GM08714 (cell line): Measurements from ENCODE around the gene ARL10.

Experiments used
- H3K4me3 ChIP-seq: fragments of 200-500 bp; sonication (Bioruptor generic); 2 replicates; pipeline ENCODE4 v1.5.1; 2014; ENCODE audit warnings: mild to moderate bottlenecking, low read length, inconsistent platforms
- ZNF274 ChIP-seq: IDR thresholded peaks from 2 replicates; pipeline ENCODE4 v1.6.1; 2012; ENCODE audit warnings: mild to moderate bottlenecking, low read depth, low read length

Gene ARL10

GRCh38 chr5:176365351-176366231 lies at the start of gene ARL10:
Gene ARL10 (plus strand): TSS chr5:176365487. CDS start chr5:176365564, 77 bp downstream.
- peak within 1 kb of the TSS; percentile 80 for H3K4me3 ChIP-seq
- TF ChIP-seq ZNF274: no peak

- TF ChIP-seq ZNF274: no peak
- no peak overlapping the region for H3K4me3 ChIP-seq
Measured at GRCh38 chr5:176317534-176318374, 47.5 kb upstream of the ARL10 start.

GRCh38 chr5:176319827-176320554 lies 45.3 kb upstream of the ARL10 start:
- no peak for TF ChIP-seq ZNF274
- no peak overlapping the region for H3K4me3 ChIP-seq

GRCh38 chr5:176320577-176320976 lies 44.7 kb upstream of the ARL10 start:
- H3K4me3 ChIP-seq: no peak overlapping the region
- TF ChIP-seq ZNF274: no peak

GRCh38 chr5:176334031-176334770 lies 31.1 kb upstream of the ARL10 start:
- TF ChIP-seq ZNF274: no peak

GRCh38 chr5:176337913-176338312 lies 27.4 kb upstream of the ARL10 start:
- no peak for TF ChIP-seq ZNF274
- H3K4me3 ChIP-seq: no peak overlapping the region

More at GRCh38 chr5:176334031-176334770, 31.1 kb upstream of the ARL10 start:
- no peak overlapping the region for H3K4me3 ChIP-seq

- no peak for TF ChIP-seq ZNF274
Measured at GRCh38 chr5:176339304-176339703, 26.0 kb upstream of the ARL10 start.

GRCh38 chr5:176341325-176342157 lies 23.7 kb upstream of the ARL10 start:
- TF ChIP-seq ZNF274: no peak
- H3K4me3 ChIP-seq: no peak overlapping the region

More at GRCh38 chr5:176339304-176339703, 26.0 kb upstream of the ARL10 start:
- H3K4me3 ChIP-seq: no peak overlapping the region

- TF ChIP-seq ZNF274: no peak
- no peak overlapping the region for H3K4me3 ChIP-seq
Measured at GRCh38 chr5:176342158-176342483, 23.2 kb upstream of the ARL10 start.

- no peak overlapping the region for H3K4me3 ChIP-seq
- TF ChIP-seq ZNF274: no peak
Measured at GRCh38 chr5:176342766-176343458, 22.4 kb upstream of the ARL10 start.

- no peak for TF ChIP-seq ZNF274
- no peak overlapping the region for H3K4me3 ChIP-seq
Measured at GRCh38 chr5:176350416-176350815, 14.9 kb upstream of the ARL10 start.
